Choroid plexus epithelial cell (primary cell): ENCODE data around the gene CLIP2.

Experiments
- DNase-seq: peaks from one replicate; pipeline ENCODE4 v3.0.0-alpha.2; 2010; ENCODE audit warnings: low read depth
- H3K4me3 ChIP-seq: 2 replicates; pipeline ENCODE4 v1.5.1; 2011; ENCODE audit warnings: low read depth, mild to moderate bottlenecking, control low read depth, low read length, moderate library complexity
- CTCF ChIP-seq: conservative IDR thresholded peaks from 2 replicates; pipeline ENCODE4 v1.5.1; 2011; ENCODE audit warnings: low read depth, mild to moderate bottlenecking, control low read depth, inconsistent platforms, low read length, moderate library complexity

The CLIP2 gene

GRCh38 chr7:74275401-74275881 lies 13.8 kb upstream of the CLIP2 start:
- DNase-seq: no peak

GRCh38 chr7:74277636-74278035 lies 11.6 kb upstream of the CLIP2 start:
- H3K4me3 ChIP-seq: no peak overlapping the region
- no peak for TF ChIP-seq CTCF
- no peak for DNase-seq

More at GRCh38 chr7:74275401-74275881, 13.8 kb upstream of the CLIP2 start:
- H3K4me3 ChIP-seq: no peak overlapping the region
- peak; percentile 71 for TF ChIP-seq CTCF

- no peak for TF ChIP-seq CTCF
- DNase-seq: peak; percentile 65
- no peak overlapping the region for H3K4me3 ChIP-seq
Observed at GRCh38 chr7:74280985-74281384, 8.2 kb upstream of the CLIP2 start.

- H3K4me3 ChIP-seq: no peak overlapping the region
- DNase-seq: no peak
- TF ChIP-seq CTCF: no peak
Observed at GRCh38 chr7:74282748-74283459, 6.3 kb upstream of the CLIP2 start.

- H3K4me3 ChIP-seq: no peak overlapping the region
- TF ChIP-seq CTCF: no peak
- DNase-seq: no peak
Observed at GRCh38 chr7:74283858-74284447, 5.3 kb upstream of the CLIP2 start.

DNA sequence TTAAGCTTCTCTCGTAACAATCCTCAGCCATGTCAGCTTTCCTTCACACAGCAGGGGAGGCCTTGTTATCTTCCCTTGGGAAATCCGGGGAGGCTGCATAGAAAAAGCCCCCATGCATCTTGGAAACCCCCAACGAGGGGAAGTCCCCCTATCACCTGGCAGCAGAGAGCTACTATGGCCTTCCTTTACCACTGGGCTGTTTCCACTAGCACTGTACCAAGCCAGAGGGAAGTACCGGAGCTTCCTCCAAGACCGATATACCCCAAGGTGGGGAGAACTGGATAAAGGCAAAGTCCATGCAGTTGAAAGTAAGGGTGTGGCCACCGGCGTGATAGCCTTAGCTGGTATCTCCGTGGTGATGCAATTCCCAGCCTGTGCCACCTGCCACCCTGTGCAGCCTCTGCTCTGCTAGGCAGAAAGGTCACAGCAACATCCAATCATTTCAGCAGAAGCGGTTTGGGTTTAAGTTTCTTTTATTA lies 4.4 kb upstream of the CLIP2 start:
- DNase-seq: peak; percentile 41

More for the DNA sequence above, 4.4 kb upstream of the CLIP2 start:
- no peak for TF ChIP-seq CTCF
- no peak overlapping the region for H3K4me3 ChIP-seq
